HG02571 (cell line): Measurements from ENCODE around the gene PAX3.
"Not testable (repeated sequence)": the region's sequence is repeated elsewhere in the genome, so short reads cannot be mapped to it uniquely, and the experiment has no call there.

Experiments used
- ATAC-seq: cut with Tn5 transposase; IDR thresholded peaks from one replicate; pipeline ENCODE4 v1.9.1; 2021; ENCODE audit warnings: mild to moderate bottlenecking, moderate library complexity; ENCODE audit not compliant: unreplicated experiment

Gene PAX3

GRCh38 chr2:222218786-222219185, 80.0 kb downstream of the PAX3 start:
- no peak for ATAC-seq

DNA sequence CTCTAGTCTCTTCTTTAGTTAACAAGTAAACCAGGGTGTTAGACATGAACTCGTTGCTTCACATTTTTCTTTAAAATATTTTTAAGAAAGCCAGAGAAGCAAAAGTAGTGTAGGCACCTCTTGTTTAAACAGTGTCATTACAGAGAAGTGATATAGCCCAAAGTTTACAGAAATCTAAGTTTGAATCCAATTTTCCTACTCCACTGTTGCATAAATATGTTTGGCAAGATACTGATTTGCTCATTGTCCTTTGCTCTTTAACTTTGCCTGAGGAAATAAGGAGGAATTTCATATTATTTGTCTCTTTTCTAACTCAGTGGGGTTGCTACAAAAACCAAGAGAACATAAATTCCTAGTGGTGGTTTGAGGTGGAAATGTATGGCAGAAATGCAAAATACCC, 81.1 kb downstream of the PAX3 start:
- ATAC-seq, result no peak

- no peak for ATAC-seq
Measured at GRCh38 chr2:222214885-222215284, 83.9 kb downstream of the PAX3 start.

GRCh38 chr2:222213049-222213448, 85.7 kb downstream of the PAX3 start:
- no peak for ATAC-seq

DNA sequence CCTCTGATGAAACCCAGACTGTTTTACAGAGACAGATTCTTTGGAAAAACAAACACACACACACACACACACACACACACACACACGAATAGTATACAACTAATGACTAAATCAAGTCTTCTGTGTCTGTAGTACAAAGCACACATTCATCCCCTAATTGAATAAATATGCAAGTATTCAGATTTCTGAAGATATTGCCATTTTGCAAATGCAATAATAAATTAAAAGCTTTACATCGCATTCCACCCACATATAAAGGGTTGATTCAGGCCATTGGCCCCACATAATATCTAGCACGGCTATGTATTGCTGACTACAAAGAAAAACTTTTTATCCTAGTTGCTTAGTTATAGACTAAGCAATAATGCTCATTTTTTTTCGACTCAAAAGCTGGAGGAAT, 86.2 kb downstream of the PAX3 start:
- ATAC-seq, result no peak

GRCh38 chr2:222208010-222208690, 90.6 kb downstream of the PAX3 start:
- no peak for ATAC-seq

DNA sequence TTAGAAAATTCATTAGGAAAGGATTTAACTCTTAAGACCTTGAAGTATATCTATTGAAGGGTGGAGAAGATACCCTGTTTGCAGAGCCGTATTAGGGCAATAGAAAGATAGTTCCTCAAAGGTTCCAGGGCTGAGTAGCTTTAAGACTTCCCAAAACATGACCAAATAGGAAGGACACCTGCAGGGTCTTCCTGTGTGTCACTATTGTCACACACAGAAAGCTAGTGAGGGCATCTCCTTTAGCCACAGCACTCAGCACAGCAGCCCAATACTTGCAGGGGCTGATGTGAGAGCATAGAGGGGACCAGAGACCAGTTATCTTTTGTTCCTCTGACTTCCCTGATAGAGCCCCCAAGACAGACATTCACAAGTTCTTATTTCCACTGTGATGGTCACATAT, 93.7 kb downstream of the PAX3 start:
- no peak for ATAC-seq

DNA sequence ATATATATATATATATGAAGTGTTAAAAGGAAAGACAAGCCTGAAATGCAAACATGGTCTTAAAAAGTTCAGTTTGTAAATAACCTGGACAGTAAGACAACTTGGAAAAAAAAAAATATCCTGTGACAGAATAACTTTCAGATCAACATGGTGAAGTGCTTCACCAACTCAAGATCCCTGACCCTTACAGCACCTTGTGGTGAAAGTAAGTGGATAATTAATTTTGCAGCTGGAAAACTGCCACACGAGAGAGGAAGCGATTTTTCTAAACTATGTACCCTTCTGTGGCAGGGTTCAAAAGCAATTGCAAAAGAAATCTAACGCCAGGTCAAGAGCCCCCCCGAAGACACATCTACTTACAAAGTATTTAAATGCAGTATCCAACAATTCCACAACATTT, 95.8 kb downstream of the PAX3 start:
- no peak for ATAC-seq

DNA sequence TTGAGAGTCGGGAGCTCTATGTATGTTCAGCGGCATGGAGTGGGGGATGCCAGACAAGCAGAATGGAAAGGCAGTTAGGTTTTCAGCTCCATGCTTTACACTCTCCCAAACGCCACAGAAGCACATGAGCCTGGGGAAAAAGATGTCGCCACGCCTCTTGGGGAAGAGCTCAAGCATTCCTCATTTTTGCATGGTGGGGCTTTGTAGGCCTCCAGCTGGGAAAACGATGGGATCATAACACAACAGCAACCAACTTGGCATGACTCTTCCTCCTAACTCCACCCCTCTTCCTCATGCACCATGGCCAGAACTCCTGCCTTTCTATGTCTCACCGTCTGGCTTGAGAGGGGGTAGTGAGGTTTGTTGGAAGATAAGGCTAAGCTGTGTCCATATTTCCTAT, 102.6 kb downstream of the PAX3 start:
- ATAC-seq, result no peak

DNA sequence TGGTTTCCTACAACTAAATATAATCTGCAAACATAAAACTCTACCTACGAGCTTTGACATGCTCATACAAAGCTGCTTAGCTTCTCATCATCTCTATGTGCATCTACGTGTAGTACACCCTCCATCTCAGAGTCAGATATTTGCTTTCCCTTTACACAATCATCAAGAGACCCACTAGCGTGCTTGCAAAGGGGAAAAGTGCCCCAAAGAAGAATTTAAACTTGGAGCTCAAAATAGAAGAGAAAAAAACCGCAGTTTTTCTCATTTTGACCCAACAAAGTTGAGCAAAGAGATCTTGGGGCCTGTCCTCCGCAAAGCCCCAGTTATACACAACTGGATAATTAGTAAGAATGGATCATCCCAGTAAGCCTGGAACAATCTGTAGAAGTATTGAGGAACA, 104.1 kb downstream of the PAX3 start:
- ATAC-seq, result no peak

- no peak for ATAC-seq
Measured at GRCh38 chr2:222193328-222193983, 105.3 kb downstream of the PAX3 start.

DNA sequence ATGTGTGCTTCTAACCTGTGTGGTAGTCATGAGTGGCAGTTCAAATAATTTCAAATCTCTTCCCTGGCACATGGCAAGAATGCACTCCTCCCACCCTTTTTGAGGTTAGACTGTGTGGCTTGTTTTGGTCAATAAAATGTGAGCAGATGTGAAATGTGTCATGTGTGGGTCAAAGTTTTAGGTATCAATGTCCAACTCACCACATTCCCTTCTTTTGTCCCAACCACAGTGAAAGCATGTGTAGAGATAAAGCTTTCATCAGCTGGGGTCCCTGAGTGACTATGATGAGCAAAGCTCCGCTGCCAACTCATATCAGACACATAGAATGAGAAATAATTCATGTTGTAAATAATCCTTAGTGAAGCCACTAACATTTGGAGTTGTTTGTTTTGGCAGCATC, 118.2 kb downstream of the PAX3 start:
- ATAC-seq, result no peak

GRCh38 chr2:222179592-222179991, 119.2 kb downstream of the PAX3 start:
- no peak for ATAC-seq

DNA sequence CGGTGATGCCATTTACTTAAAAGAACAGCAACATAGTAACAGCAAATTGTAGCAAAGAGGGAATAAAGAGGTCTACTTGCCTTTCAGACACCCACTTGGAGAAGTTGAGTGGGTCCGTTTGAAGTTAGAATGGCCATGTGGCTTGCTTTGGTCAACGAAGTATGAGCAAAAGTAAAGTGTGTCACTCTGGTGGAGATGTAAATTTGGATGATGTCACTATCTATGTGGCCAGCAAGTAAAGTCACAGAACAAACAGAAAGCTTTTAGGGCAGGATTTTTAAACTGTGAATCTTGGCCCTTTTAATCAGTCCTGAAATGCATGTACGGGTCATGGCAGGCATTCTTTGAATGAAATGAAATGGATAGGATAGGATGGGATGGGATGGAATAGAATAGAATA, 120.3 kb downstream of the PAX3 start:
- no peak for ATAC-seq

DNA sequence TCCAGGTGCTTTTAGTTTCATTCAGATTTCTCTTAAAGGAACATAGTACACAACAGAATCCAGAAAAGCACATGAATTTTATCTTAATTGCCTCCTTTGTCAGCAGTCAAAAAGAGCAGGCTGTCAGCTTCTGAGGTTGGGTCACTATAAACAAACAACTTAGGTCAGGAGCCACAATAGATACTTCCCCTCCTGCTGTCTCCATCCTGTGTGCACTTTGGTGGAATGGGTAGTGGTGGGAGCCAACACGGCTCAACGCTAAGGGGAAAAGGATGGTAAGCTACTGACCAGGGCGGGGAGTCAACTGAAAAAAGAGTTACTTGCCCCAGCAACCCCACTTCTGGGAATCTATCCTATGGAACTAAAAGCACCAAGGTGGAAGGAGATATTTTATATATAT, 121.9 kb downstream of the PAX3 start:
- ATAC-seq, result no peak

DNA sequence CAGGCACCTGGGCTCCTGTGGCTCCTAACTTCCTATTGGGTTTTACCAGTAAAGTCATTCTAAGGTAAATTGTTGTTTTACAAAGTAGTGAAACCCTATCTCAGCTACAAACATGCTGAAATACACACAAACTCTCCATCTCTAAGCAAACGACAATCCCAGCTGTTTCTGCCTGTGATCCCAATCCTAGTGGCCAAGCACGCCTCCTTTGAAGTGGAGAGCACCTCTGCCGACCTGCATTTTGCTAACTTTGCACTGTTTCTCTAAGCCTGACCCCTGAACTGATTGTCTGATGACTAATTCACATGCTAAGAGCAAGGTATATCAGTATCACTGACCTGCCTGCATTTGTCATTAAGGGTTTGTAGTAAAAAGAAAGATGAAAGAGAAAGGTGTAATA, 124.3 kb downstream of the PAX3 start:
- ATAC-seq, result no peak

- no peak for ATAC-seq
Measured at GRCh38 chr2:222169346-222169745, 129.5 kb downstream of the PAX3 start.

DNA sequence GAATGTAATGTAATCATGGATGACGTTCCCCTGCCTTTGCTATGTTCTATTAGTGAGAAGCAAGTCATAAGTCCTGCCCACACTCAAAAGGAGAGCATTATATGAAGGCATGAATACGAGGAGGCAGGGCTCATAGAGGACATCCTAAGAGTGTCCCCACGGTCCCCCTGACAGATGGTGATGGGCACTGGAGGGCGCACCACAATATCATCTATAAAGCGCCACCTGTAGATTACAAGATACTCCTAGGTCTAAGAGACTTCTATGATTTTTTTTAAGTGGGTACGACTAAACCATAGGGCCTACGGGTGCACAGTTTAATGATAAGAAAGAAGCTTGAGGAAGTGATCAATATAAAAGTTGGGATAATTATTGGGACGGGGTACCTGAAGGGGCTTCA, 131.0 kb downstream of the PAX3 start:
- ATAC-seq, result no peak

DNA sequence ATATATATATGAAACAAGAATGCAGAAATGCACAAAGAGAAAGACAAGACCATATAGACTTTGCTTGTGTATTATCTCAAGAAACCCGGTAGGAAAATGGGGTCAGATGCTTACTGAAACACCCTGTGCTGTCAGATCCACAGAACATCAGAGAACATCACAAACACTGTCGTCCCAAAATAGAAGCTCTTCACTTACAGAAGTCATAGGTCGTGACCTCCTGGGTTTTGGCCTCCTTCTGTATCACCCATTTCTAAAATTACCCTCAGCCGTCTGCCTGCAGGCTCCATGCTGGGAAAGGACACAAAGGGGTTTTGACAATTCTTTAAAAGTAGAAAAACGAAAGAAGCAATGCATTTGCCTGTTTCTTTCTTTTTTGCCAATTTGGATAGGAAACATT, 137.9 kb downstream of the PAX3 start:
- no peak for ATAC-seq

DNA sequence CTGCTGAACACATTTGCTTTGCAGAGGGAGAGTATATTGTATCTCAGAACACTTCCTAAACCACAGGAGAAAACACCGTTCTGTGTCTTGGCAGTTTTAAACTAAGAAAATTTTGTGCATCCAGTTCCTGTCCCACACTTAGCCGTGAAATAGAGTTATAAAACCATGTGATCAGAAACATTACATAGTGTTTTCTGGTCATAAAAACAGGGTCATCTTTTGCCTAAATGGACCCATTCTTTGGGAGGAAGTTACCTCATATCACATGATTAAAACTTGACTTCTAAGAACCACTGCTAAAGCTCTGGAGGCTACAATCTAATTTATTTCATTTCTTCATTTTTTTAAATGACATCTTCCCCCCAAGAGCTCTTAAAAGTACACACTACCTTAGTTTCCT, 138.7 kb downstream of the PAX3 start:
- no peak for ATAC-seq

- no peak for ATAC-seq
Measured at GRCh38 chr2:222159221-222159620, 139.6 kb downstream of the PAX3 start.

GRCh38 chr2:222155003-222155664, 143.7 kb downstream of the PAX3 start:
- not testable (repeated sequence) for ATAC-seq
